Ascending aorta (tissue), 2 donors: ENCODE data around the gene OR10H5. TPM values are rescaled to one million over a fixed set of nuclear protein-coding genes. Genes with fewer than 3 reads are reported as not detected.
"Not testable (repeated sequence)": the region's sequence is repeated elsewhere in the genome, so short reads cannot be mapped to it uniquely, and the experiment has no call there.

Experiments
- DNase-seq, 2 donors: peaks; one replicate each; pipeline ENCODE4 v3.0.0-alpha.2; 2019; ENCODE audit warnings: low spot score in 2 of 2
- H3K27ac ChIP-seq, 2 donors: fragments of 200-600 bp; sonication (generic); one replicate each; pipeline ENCODE4 v1.5.1; 2016 to 2017; ENCODE audit warnings: mild to moderate bottlenecking in 1 of 2
- H3K27me3 ChIP-seq: fragments of 200-600 bp; sonication (generic); one replicate; pipeline ENCODE4 v1.5.1; 2017
- H3K36me3 ChIP-seq, 2 donors: fragments of 200-600 bp; sonication (generic); one replicate each; pipeline ENCODE4 v1.5.1; 2016
- H3K4me1 ChIP-seq, 2 donors: fragments of 200-600 bp; sonication (generic); one replicate each; pipeline ENCODE4 v1.5.1; 2016 to 2017; ENCODE audit warnings: mild to moderate bottlenecking in 1 of 2
- H3K4me3 ChIP-seq, 2 donors: fragments of 200-600 bp; sonication (generic); one replicate each; pipeline ENCODE4 v1.5.1; 2016 to 2017; ENCODE audit warnings: mild to moderate bottlenecking in 1 of 2
- H3K9me3 ChIP-seq, 2 donors: fragments of 200-600 bp; sonication (generic); one replicate each; pipeline ENCODE4 v1.5.1; 2016
- intact Hi-C: fragments of 100-400 bp; cut with DNase I; formaldehyde crosslinking; loops from one replicate; pipeline ENCODE4 v1.15.1; 2023
- total RNA-seq: library from RNA; depleted of rRNA; stranded (reverse); fragments of >200 nt; gene quantifications from one replicate; pipeline ENCODE4 v1.1.0, GENCODE V29; 2016
- TF ChIP-seq, protein P1 (sequence below), 3 experiments: fragments of 200-600 bp in 2 of 3; fragments of 450-650 bp in 1 of 3; sonication (generic) in 2 of 3; IDR thresholded peaks; one replicate each; pipeline ENCODE4 v1.5.1; 2016 to 2019; ENCODE audit warnings: antibody characterized with exemption in 3 of 3, mild to moderate bottlenecking in 1 of 3, moderate library complexity in 1 of 3

The OR10H5 gene
- total RNA-seq, 1 donor from 2014 or later: not detected

DNA sequence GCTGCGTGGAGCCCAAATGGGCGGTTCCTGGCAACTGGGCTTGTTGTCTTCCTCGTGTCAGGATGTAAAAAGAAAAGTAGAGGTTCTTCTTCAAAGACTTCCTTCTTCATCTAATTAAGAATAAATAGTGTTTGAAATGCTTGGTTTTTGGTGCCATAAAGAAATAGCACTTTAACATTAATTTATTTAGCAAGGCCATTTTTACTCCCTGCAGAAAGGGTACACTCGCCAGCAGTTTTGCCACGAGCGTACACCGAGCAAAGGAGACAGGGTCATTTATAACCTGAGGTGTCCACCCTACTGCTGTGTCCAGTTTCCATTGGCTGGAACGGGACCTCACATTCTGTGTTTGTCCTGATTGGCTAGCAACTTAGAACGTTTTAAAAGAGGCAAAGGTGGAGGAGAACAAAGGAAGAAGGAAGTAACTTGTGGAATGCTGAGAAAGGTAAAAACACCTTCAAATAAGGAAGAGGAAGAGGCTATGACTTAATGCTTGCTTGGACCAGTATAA is 49.8 kb downstream of the OR10H5 start:
- TF ChIP-seq, protein P1, sequence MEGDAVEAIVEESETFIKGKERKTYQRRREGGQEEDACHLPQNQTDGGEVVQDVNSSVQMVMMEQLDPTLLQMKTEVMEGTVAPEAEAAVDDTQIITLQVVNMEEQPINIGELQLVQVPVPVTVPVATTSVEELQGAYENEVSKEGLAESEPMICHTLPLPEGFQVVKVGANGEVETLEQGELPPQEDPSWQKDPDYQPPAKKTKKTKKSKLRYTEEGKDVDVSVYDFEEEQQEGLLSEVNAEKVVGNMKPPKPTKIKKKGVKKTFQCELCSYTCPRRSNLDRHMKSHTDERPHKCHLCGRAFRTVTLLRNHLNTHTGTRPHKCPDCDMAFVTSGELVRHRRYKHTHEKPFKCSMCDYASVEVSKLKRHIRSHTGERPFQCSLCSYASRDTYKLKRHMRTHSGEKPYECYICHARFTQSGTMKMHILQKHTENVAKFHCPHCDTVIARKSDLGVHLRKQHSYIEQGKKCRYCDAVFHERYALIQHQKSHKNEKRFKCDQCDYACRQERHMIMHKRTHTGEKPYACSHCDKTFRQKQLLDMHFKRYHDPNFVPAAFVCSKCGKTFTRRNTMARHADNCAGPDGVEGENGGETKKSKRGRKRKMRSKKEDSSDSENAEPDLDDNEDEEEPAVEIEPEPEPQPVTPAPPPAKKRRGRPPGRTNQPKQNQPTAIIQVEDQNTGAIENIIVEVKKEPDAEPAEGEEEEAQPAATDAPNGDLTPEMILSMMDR (IDR thresholded peaks at IDR 0.05): no peak
- H3K36me3 ChIP-seq: no peaks in the 10 kb centered on the region
- DNase-seq: no peak
- intact Hi-C loops: loop anchor here (2.0 to 10.0 kb wide), 5 partner anchors 204 to 730 kb away; partner anchors contain the start of genes FAM32A, RAB8A and SYDE1
- peak overlapping the region; percentile 79 to 88 for H3K4me3 ChIP-seq
- no peaks in the 10 kb centered on the region for H3K27me3 ChIP-seq
- H3K9me3 ChIP-seq: no peaks in the 10 kb centered on the region
- peaks cover 2 to 5% of the 10 kb centered on the region in 2 donors for H3K4me1 ChIP-seq
- peak overlapping the region; percentile 96 to 98 for H3K27ac ChIP-seq

DNA sequence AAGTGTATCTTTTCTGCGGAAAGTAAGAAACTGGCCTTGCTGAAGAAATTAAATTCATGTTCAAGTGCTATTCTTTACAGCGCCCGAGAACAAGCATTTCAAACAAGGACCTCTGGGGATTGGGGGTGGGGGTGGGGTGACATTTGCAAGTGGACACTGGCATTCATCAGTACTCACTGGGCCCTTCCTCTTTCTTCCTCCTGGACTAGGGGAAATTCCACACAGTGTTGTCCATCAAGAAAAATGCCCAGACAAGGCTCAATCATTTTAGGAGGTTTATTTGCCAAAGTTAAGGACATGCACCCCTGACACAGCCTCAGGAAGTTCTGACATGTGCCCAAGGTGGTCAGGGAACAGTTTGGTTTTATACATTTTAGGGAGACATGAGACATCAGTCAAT is 50.9 kb downstream of the OR10H5 start:
- H3K4me3 ChIP-seq: no peak overlapping the region
- H3K27me3 ChIP-seq: no peaks in the 10 kb centered on the region
- no peaks in the 10 kb centered on the region for H3K36me3 ChIP-seq
- H3K4me1 ChIP-seq: peaks cover 2 to 5% of the 10 kb centered on the region in 2 donors
- DNase-seq: no peak
- intact Hi-C loops: loop anchor here (5.0 to 10.0 kb wide), 4 partner anchors 226 to 731 kb away; partner anchors contain the start of genes FAM32A, RAB8A and SYDE1
- no peaks in the 10 kb centered on the region for H3K9me3 ChIP-seq
- TF ChIP-seq, protein P1 (IDR thresholded peaks at IDR 0.05): no peak
- no peak overlapping the region for H3K27ac ChIP-seq

DNA sequence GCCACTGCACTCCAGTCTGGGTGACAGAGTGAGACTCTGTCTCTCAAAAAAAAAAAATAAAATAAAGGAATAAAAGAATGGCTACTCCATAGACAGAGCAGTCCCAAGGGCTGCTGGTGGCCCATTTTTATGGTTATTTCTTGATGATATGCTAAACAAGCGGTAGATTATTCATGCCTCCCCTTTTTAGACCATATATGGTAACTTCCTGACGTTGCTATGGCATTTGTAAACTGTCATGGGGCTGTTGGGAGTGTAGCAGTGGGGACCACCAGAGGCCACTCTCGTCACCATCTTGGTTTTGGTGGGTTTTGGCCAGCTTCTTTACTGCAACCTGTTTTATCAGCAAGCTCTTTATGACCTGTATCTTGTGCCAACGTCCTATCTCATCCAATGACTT is 52.4 kb downstream of the OR10H5 start:
- H3K36me3 ChIP-seq, H3K9me3 ChIP-seq, H3K27me3 ChIP-seq, H3K4me3 ChIP-seq, DNase-seq, H3K4me1 ChIP-seq, H3K27ac ChIP-seq: not testable (repeated sequence)
- intact Hi-C loops: loop anchor here (5.0 to 10.0 kb wide), 4 partner anchors 225 to 733 kb away; partner anchors contain the start of genes FAM32A, RAB8A and SYDE1

DNA sequence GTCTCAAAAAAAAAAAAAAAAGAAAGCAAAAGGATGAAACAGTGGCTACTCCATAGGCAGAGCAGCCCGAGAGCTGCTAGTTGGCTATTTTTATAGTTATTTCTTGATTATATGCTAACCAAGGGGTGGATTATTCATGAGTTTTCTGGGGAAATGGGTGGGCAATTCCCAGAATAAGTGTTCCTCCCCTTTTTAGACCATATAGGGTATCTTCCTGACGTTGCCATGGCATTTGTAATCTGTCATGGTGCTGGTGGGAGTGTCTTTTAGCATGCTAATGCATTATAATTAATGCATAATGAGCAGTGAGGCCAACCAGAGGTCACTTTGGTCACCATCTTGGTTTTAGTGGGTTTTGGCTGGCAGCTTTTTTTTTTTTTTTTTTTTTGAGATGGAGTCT is 53.4 kb downstream of the OR10H5 start:
- intact Hi-C loops: no loop called here
- H3K4me3 ChIP-seq: no peak overlapping the region
- no peaks in the 10 kb centered on the region for H3K36me3 ChIP-seq
- no peaks in the 10 kb centered on the region for H3K27me3 ChIP-seq
- H3K4me1 ChIP-seq: peaks cover under 1 to 1% of the 10 kb centered on the region in 2 donors
- TF ChIP-seq, protein P1 (IDR thresholded peaks at IDR 0.05): no peak
- no peak for DNase-seq
- no peaks in the 10 kb centered on the region for H3K9me3 ChIP-seq
- no peak overlapping the region for H3K27ac ChIP-seq

DNA sequence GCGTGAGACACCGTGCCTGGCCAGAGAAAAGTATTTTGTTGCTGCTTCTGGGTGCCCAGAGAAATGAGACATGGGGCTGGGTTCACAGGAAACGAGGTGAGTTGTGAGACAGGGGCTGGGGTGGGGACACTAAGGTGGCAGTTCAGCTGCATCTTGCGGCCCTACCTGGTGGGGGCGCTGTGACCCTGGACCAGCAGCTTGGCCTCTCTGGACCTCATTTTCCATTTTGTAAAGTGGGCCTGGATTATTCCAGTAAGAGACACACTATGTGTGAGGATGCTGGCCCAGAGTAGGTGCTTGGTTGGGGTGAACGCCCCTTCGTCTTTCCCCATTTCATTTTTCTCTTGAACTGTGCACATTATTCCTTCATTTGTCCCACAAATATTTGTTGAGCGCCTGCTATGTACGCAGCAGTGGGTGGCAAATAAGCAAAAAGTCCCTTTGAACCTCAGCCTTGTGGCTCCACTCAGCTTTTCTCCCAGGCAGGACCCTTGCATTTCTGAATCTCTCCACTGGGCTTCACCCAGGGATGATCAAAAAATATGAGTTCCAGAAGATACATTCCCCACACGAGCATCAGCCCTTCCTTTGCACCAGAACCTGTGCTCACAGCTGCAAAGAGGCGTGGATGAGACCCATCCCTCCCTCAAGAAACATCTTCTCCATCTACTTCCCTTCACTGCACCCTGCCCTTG is 54.6 kb downstream of the OR10H5 start:
- intact Hi-C loops: no loop called here
- TF ChIP-seq, protein P1 (IDR thresholded peaks at IDR 0.05): no peak
- DNase-seq: no peak
- Histone ChIP-seq H3K27ac (no peak overlapping the region), H3K36me3 (no peaks in the 10 kb centered on the region), H3K9me3 (no peaks in the 10 kb centered on the region), H3K4me3 (no peak overlapping the region), H3K27me3 (no peaks in the 10 kb centered on the region), H3K4me1 (no peaks in the 10 kb centered on the region)

DNA sequence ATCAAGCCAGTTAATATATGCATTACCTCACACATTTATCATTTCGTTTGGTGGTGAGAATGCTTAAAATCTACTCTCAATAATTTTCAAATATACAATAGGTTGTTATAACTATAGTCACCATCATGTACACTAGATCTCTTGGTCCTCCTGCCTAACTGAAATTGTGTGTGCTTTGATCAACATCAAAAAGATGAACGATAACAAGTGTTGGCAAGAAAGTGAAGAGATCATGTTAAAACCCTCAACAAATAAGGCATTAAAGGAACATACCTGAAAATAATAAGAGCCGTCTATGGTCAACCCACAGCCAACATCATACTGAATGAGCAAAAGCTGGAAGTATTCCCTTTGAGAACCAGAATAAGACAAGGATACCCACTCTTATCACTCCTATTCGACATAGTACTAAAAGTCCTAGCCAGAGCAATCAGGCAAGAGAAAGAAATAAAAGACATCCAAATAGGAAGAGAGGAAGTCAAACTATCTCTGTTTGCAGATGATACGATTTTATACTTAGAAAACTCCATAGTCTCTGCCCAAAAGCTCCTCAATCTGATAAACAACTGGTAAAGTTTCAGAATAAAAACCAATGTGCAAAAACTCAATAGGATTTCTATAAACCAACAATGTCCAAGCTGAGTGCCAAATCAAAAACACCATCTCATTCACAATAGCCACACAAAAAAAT is 55.9 kb downstream of the OR10H5 start:
- TF ChIP-seq, protein P1 (IDR thresholded peaks at IDR 0.05): no peak
- intact Hi-C loops: no loop called here

DNA sequence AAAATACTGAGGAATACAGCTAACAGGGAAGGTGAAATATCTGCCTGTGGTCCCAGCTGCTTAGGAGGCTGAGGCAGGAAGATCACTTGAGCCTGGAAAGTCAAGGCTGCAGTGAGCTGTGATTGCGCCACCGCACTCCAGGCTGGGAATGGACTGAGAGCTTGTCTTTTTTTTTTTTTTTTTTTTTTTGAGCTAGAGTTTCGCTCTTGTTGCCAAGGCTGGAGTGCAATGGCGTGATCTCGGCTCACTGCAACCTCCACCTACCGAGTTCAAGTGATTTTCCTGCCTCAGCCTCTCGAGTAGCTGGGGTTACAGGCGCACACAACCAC is 56.4 kb downstream of the OR10H5 start:
- H3K9me3 ChIP-seq, DNase-seq, H3K27me3 ChIP-seq, intact Hi-C loops, H3K4me1 ChIP-seq, H3K36me3 ChIP-seq, H3K27ac ChIP-seq, H3K4me3 ChIP-seq: not testable (repeated sequence)

More for the DNA sequence above, 55.9 kb downstream of the OR10H5 start:
- no peaks in the 10 kb centered on the region for H3K36me3 ChIP-seq
- H3K27ac ChIP-seq: no peak overlapping the region
- H3K4me3 ChIP-seq: no peak overlapping the region
- no peaks in the 10 kb centered on the region for H3K9me3 ChIP-seq
- no peak for DNase-seq
- H3K4me1 ChIP-seq: no peaks in the 10 kb centered on the region
- H3K27me3 ChIP-seq: no peaks in the 10 kb centered on the region
